Naive thymus-derived CD4-positive, alpha-beta T cell (primary cell): ENCODE measurements around the gene COX15. TPM values are rescaled to one million over a fixed set of nuclear protein-coding genes. Genes with fewer than 3 reads are reported as not detected.

Experiments
- ATAC-seq: fragments of 150-1000 bp; cut with Tn5 transposase; 2 replicates; pipeline ENCODE4 v1.10.0; 2021; ENCODE audit warnings: mild to moderate bottlenecking, moderate library complexity
- CTCF ChIA-PET: fragments of 350-600 bp; sonication (Branson Sonifier 250); formaldehyde crosslinking; loops from one replicate; lab custom pipeline; 2021; ENCODE audit warnings: antibody characterized with exemption; lab: Charles Lee
- POLR2A ChIA-PET: fragments of 350-600 bp; sonication (Branson Sonifier 250); formaldehyde crosslinking; loops from one replicate; lab custom pipeline; 2021; ENCODE audit warnings: antibody characterized with exemption, inconsistent platforms; lab: Charles Lee
- DNase-seq, 9 donors: peaks; one replicate each; pipeline versions ENCODE4 v3.0.0 to v3.0.0-alpha.2; 2020 to 2022; ENCODE audit warnings: mixed read lengths in 1 of 9
- H3K27ac ChIP-seq: one replicate; pipeline ENCODE4 v1.7.0; 2013; ENCODE audit warnings: mild to moderate bottlenecking, low read depth, low read length, moderate library complexity
- H3K27me3 ChIP-seq, 2 donors: one replicate each; pipeline ENCODE4 v1.7.0; 2013; ENCODE audit warnings: low read length in 2 of 2, mild to moderate bottlenecking in 2 of 2, moderate library complexity in 2 of 2; ENCODE audit not compliant: control insufficient read depth in 2 of 2, insufficient read depth in 2 of 2
- H3K36me3 ChIP-seq, 3 experiments: 1 replicate in 2 of 3; 2 replicates in 1 of 3; pipeline ENCODE4 v1.7.0; 2013; ENCODE audit warnings: low read length in 3 of 3, mild to moderate bottlenecking in 3 of 3, moderate library complexity in 1 of 3; ENCODE audit not compliant: insufficient read depth in 3 of 3, control insufficient read depth in 2 of 3
- H3K4me1 ChIP-seq, 2 donors: one replicate each; pipeline ENCODE4 v1.7.0; 2013; ENCODE audit warnings: low read length in 2 of 2, mild to moderate bottlenecking in 2 of 2, moderate library complexity in 1 of 2; ENCODE audit not compliant: control insufficient read depth in 2 of 2, insufficient read depth in 2 of 2
- H3K4me3 ChIP-seq: 2 replicates; pipeline ENCODE4 v1.7.0; 2013; ENCODE audit warnings: mild to moderate bottlenecking, low read length
- H3K9me3 ChIP-seq, 3 experiments: 1 replicate in 2 of 3; 2 replicates in 1 of 3; pipeline ENCODE4 v1.7.0; 2013; ENCODE audit warnings: low read length in 3 of 3; ENCODE audit not compliant: control insufficient read depth in 2 of 3
- H3K27ac Mint-ChIP-seq, 9 donors: one replicate each; pipeline ENCODE4 v1.8.0; 2020 to 2022; ENCODE audit warnings: mixed read lengths in 9 of 9, mild to moderate bottlenecking in 8 of 9, moderate library complexity in 5 of 9, inconsistent platforms in 2 of 9
- H3K27me3 Mint-ChIP-seq, 5 donors: one replicate each; pipeline ENCODE4 v1.8.0; 2021 to 2022; ENCODE audit warnings: mixed read lengths in 5 of 5, mild to moderate bottlenecking in 1 of 5
- H3K36me3 Mint-ChIP-seq, 5 donors: one replicate each; pipeline ENCODE4 v1.8.0; 2020 to 2022; ENCODE audit warnings: mixed read lengths in 5 of 5, mild to moderate bottlenecking in 3 of 5, inconsistent platforms in 1 of 5
- H3K4me1 Mint-ChIP-seq, 7 donors: one replicate each; pipeline ENCODE4 v1.8.0; 2020 to 2022; ENCODE audit warnings: mixed read lengths in 7 of 7, mild to moderate bottlenecking in 3 of 7, inconsistent platforms in 1 of 7
- H3K4me3 Mint-ChIP-seq, 10 donors: one replicate each; pipeline ENCODE4 v1.8.0; 2020 to 2022; ENCODE audit warnings: mild to moderate bottlenecking in 10 of 10, mixed read lengths in 10 of 10, moderate library complexity in 6 of 10, inconsistent platforms in 2 of 10
- H3K9me3 Mint-ChIP-seq, 11 donors: one replicate each; pipeline ENCODE4 v1.8.0; 2020 to 2022; ENCODE audit warnings: mixed read lengths in 11 of 11, mild to moderate bottlenecking in 4 of 11, inconsistent platforms in 1 of 11, moderate library complexity in 1 of 11
- intact Hi-C, 2 donors: fragments of 100-400 bp; cut with micrococcal nuclease; formaldehyde crosslinking; loops; one replicate each; pipeline ENCODE4 v1.15.1; 2023
- polyA plus RNA-seq, 2 donors: library from polyadenylated mRNA; unstranded; fragments of 300-500 nt; fragmentation: Illumina TruSeq; gene quantifications; one replicate each; pipeline ENCODE4 v1.2.3, GENCODE V29; 2021
- total RNA-seq, 6 experiments: library from RNA in 5 of 6; stranded (reverse) in 5 of 6; gene quantifications; 1 replicate in 5 of 6; 2 replicates in 1 of 6; pipeline ENCODE4 v1.2.3 and lab custom pipeline; 2021 to 2026

The COX15 gene
- total and polyA plus RNA-seq, 7 experiments from 2014 or later: 17.6 to 43.5 (median 33.2) TPM

GRCh38 chr10:99769706-99770105, 37.8 kb upstream of the COX15 start:
- H3K4me1 ChIP-seq: peaks cover 0 to 6% of the 10 kb centered on the region in 2 donors
- ATAC-seq (no peak), DNase-seq (no peak)
- H3K27me3 Mint-ChIP-seq: no peaks in the 10 kb centered on the region
- ChIA-PET CTCF (no interaction called here), POLR2A (no interaction called here)
- H3K36me3 ChIP-seq: no peaks in the 10 kb centered on the region
- H3K27ac Mint-ChIP-seq: no peak overlapping the region
- H3K4me1 Mint-ChIP-seq: no peaks in the 10 kb centered on the region
- H3K9me3 Mint-ChIP-seq: peaks cover 0 to 8% (median 0%) of the 10 kb centered on the region in 11 donors
- no peaks in the 10 kb centered on the region for H3K9me3 ChIP-seq
- intact Hi-C loops: no loop called here
- no peak overlapping the region for H3K27ac ChIP-seq
- H3K4me3 ChIP-seq: no peak overlapping the region
- no peaks in the 10 kb centered on the region for H3K27me3 ChIP-seq
- no peak overlapping the region for H3K4me3 Mint-ChIP-seq
- H3K36me3 Mint-ChIP-seq: peaks cover 0 to 15% (median 10%) of the 10 kb centered on the region in 5 donors

- no peaks in the 10 kb centered on the region for H3K4me1 Mint-ChIP-seq
- no peaks in the 10 kb centered on the region for H3K27me3 Mint-ChIP-seq
- DNase-seq (no peak), ATAC-seq (no peak)
- intact Hi-C loops: no loop called here
- no peak overlapping the region for H3K4me3 ChIP-seq
- H3K27ac Mint-ChIP-seq: no peak overlapping the region
- no peaks in the 10 kb centered on the region for H3K9me3 ChIP-seq
- ChIA-PET CTCF (interaction anchor here (0.6 kb wide), 1 partner anchor 8 kb away, joined by 3 read pairs; no protein-coding TSS in a partner anchor), POLR2A (interaction anchor here (0.7 kb wide), 1 partner anchor 1305 kb away, joined by 7 read pairs; no protein-coding TSS in a partner anchor)
- H3K36me3 Mint-ChIP-seq: peaks cover 0 to 16% (median 10%) of the 10 kb centered on the region in 5 donors
- H3K27me3 ChIP-seq: no peaks in the 10 kb centered on the region
- H3K4me1 ChIP-seq: peaks cover 0 to 6% of the 10 kb centered on the region in 2 donors
- H3K36me3 ChIP-seq: no peaks in the 10 kb centered on the region
- no peak overlapping the region for H3K27ac ChIP-seq
- peaks cover 0 to 14% (median 3%) of the 10 kb centered on the region in 11 donors for H3K9me3 Mint-ChIP-seq
- no peak overlapping the region for H3K4me3 Mint-ChIP-seq
Observed at GRCh38 chr10:99768556-99768955, 36.6 kb upstream of the COX15 start.

DNA sequence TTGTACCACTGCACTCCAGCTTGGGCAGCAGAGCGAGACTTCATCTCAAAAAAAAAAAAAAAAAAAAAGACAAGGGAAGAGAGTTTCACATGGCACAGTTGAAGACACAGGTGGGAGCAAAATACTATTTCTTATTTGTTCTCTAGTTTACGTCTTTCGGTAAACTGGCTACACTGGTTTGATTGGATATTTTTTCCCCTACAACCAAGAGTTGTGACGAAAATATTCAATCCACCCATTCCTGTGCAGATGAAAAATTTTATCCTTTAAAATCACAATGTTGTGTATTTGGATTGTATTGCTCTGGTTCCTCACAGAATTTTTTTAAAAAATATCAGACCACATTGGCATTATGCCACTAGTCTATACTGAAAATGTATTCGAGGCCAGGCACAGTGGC, 36.0 kb upstream of the COX15 start:
- Histone ChIP-seq H3K27me3 (no peaks in the 10 kb centered on the region), H3K4me1 (peaks cover 0 to 6% of the 10 kb centered on the region in 2 donors), H3K4me3 (no peak overlapping the region), H3K9me3 (no peaks in the 10 kb centered on the region), H3K27ac (no peak overlapping the region), H3K36me3 (no peaks in the 10 kb centered on the region)
- H3K4me1 Mint-ChIP-seq: no peaks in the 10 kb centered on the region
- peaks cover 0 to 20% (median 7%) of the 10 kb centered on the region in 11 donors for H3K9me3 Mint-ChIP-seq
- DNase-seq: no peak
- H3K36me3 Mint-ChIP-seq: peaks cover 0 to 21% (median 14%) of the 10 kb centered on the region in 5 donors
- intact Hi-C loops: no loop called here
- no peak overlapping the region for H3K27ac Mint-ChIP-seq
- CTCF ChIA-PET: no interaction called here
- POLR2A ChIA-PET: no interaction called here
- no peak overlapping the region for H3K4me3 Mint-ChIP-seq
- H3K27me3 Mint-ChIP-seq: no peaks in the 10 kb centered on the region
- no peak for ATAC-seq

GRCh38 chr10:99766302-99766681, 34.4 kb upstream of the COX15 start:
- Histone ChIP-seq H3K4me3 (no peak overlapping the region), H3K27ac (no peak overlapping the region), H3K27me3 (no peaks in the 10 kb centered on the region), H3K4me1 (peaks cover 0 to 6% of the 10 kb centered on the region in 2 donors), H3K9me3 (no peaks in the 10 kb centered on the region), H3K36me3 (no peaks in the 10 kb centered on the region)
- intact Hi-C loops: no loop called here
- Mint-ChIP-seq H3K4me1 (no peaks in the 10 kb centered on the region), H3K27ac (no peak overlapping the region), H3K4me3 (no peak overlapping the region), H3K27me3 (no peaks in the 10 kb centered on the region), H3K36me3 (peaks cover 8 to 33% (median 25%) of the 10 kb centered on the region in 5 donors), H3K9me3 (peaks cover 0 to 33% (median 13%) of the 10 kb centered on the region in 11 donors)
- peak; percentile 44 for ATAC-seq
- DNase-seq: no peak
- ChIA-PET POLR2A (no interaction called here), CTCF (no interaction called here)

DNA sequence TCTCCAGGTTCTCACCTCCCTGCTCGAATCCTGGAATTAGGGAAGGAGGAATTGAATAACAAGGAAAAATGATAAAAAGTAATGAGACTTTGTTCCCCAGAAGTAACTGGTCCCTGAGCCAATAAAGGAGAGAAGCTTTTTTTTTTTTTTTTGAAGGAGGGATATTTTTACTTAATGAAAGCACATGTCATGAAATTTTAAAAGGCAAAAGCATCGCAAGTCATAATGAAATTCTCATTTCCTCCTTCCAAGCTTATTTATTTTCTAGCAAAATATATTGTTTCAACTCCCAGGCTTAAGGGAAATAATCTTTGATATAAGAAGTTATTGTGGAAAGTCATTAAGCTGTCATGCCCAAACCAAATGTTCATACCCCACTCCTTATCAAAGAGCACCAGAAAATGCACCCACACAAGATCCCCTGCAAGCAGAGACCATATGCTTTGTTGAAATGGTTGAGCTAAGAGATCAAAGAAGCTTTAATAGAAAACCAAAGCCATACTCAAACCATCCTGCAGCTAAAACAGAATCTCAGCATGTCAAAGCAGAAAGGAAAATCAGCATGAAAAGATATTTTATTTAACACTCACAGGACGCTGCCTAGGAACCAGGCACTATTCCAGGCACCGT, 33.9 kb upstream of the COX15 start:
- H3K27me3 Mint-ChIP-seq: no peaks in the 10 kb centered on the region
- no peak for ATAC-seq
- Histone ChIP-seq H3K27me3 (no peaks in the 10 kb centered on the region), H3K9me3 (no peaks in the 10 kb centered on the region), H3K36me3 (peaks cover 0 to under 1% (median 0%) of the 10 kb centered on the region in 3 experiments), H3K27ac (no peak overlapping the region), H3K4me3 (no peak overlapping the region), H3K4me1 (peaks cover 0 to 6% of the 10 kb centered on the region in 2 donors)
- intact Hi-C loops: no loop called here
- H3K9me3 Mint-ChIP-seq: peaks cover 0 to 38% (median 13%) of the 10 kb centered on the region in 11 donors
- H3K4me3 Mint-ChIP-seq: no peak overlapping the region
- H3K27ac Mint-ChIP-seq: no peak overlapping the region
- no peaks in the 10 kb centered on the region for H3K4me1 Mint-ChIP-seq
- DNase-seq: no peak
- H3K36me3 Mint-ChIP-seq: peaks cover 9 to 38% (median 29%) of the 10 kb centered on the region in 5 donors
- ChIA-PET POLR2A (no interaction called here), CTCF (no interaction called here)

DNA sequence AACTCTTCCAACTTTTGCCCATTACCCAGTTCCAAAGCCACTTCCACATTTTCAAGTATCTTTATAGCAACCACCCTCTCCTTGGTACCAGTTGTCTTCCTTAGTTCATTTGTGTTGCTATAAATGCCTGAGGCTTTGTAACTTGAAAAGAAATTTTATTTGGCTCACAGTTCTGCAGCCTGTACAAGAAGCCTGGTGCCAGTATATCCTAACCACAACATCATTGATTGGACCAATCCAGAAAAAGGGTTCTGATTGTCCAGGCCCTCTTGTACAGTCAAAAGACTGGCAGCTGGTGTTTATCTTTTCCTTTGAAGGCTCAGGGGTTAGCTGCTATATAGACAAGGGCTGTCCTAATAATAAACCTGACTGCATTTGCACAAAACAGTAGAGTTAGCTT, 29.4 kb upstream of the COX15 start:
- Mint-ChIP-seq H3K27ac (no peak overlapping the region), H3K36me3 (peaks cover 31 to 69% (median 60%) of the 10 kb centered on the region in 5 donors), H3K4me3 (no peak overlapping the region), H3K9me3 (peaks cover 1 to 42% (median 11%) of the 10 kb centered on the region in 11 donors), H3K4me1 (no peaks in the 10 kb centered on the region), H3K27me3 (no peaks in the 10 kb centered on the region)
- Histone ChIP-seq H3K27me3 (no peaks in the 10 kb centered on the region), H3K4me1 (peaks cover 0 to 4% of the 10 kb centered on the region in 2 donors), H3K9me3 (peaks cover 0 to 6% (median 0%) of the 10 kb centered on the region in 3 experiments), H3K4me3 (no peak overlapping the region), H3K36me3 (peaks cover 5 to 40% (median 9%) of the 10 kb centered on the region in 3 experiments), H3K27ac (no peak overlapping the region)
- POLR2A ChIA-PET: no interaction called here
- intact Hi-C loops: no loop called here
- CTCF ChIA-PET: no interaction called here
- ATAC-seq (no peak), DNase-seq (no peak)

DNA sequence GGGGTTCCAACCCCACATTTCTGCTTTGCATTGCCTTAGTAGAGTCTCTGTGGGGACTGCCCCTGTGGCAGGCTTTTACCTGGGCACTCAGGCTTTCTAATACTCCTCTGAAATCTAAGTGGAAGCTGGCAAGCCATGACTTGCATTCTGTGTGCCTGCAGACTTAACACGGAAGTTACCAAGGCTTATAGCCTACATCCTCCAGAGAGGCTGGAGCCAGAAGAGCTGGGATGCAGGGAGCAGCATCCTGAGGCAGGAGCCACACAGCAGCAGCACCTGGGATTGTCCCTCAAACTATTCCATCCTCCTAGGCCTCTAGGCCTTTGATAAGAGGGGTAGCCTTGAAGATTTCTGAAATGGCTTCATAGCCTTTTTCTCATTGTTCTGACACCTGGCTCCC, 28.4 kb upstream of the COX15 start:
- Mint-ChIP-seq H3K27me3 (no peaks in the 10 kb centered on the region), H3K27ac (no peak overlapping the region), H3K4me3 (no peak overlapping the region), H3K9me3 (peaks cover 1 to 42% (median 11%) of the 10 kb centered on the region in 11 donors), H3K4me1 (no peaks in the 10 kb centered on the region), H3K36me3 (peaks cover 31 to 76% (median 71%) of the 10 kb centered on the region in 5 donors)
- intact Hi-C loops: no loop called here
- ChIA-PET POLR2A (no interaction called here), CTCF (interaction anchor here (0.6 kb wide), 1 partner anchor 8 kb away, joined by 3 read pairs; no protein-coding TSS in a partner anchor)
- peaks cover 0 to 6% (median 0%) of the 10 kb centered on the region in 3 experiments for H3K9me3 ChIP-seq
- peaks cover 15 to 51% (median 16%) of the 10 kb centered on the region in 3 experiments for H3K36me3 ChIP-seq
- no peak overlapping the region for H3K27ac ChIP-seq
- H3K4me1 ChIP-seq: no peaks in the 10 kb centered on the region
- H3K27me3 ChIP-seq: no peaks in the 10 kb centered on the region
- no peak for DNase-seq
- ATAC-seq: no peak
- H3K4me3 ChIP-seq: no peak overlapping the region
